Kidney (tissue), 14 donors: ENCODE data around the gene KIF21A. TPM values are rescaled to one million over a fixed set of nuclear protein-coding genes. Genes with fewer than 3 reads are reported as not detected.

ENCODE experiments used
- DNase-seq, 5 donors: peaks; one replicate each; pipeline ENCODE4 v3.0.0-alpha.2; 2013 to 2020
- FAIRE-seq: peaks from 2 replicates; lab custom pipeline; 2012; peaks lifted over from hg19 to GRCh38; lab: Jason Lieb, UNC
- H3K27ac ChIP-seq, 2 donors: one replicate each; pipeline ENCODE4 v1.7.0; 2013; ENCODE audit warnings: low read depth in 2 of 2, low read length in 2 of 2, inconsistent platforms in 1 of 2
- H3K27me3 ChIP-seq: one replicate; pipeline ENCODE4 v1.7.1; 2013; ENCODE audit warnings: low read length, inconsistent platforms; ENCODE audit not compliant: control insufficient read depth, insufficient read depth
- H3K36me3 ChIP-seq, 3 donors: one replicate each; pipeline versions ENCODE4 v1.7.0 to v1.7.1; 2013; ENCODE audit warnings: low read length in 3 of 3, control low read depth in 1 of 3, inconsistent platforms in 1 of 3; ENCODE audit not compliant: insufficient read depth in 3 of 3, control insufficient read depth in 2 of 3
- H3K4me1 ChIP-seq, 3 donors: one replicate each; pipeline versions ENCODE4 v1.7.0 to v1.7.1; 2013; ENCODE audit warnings: low read length in 3 of 3, inconsistent platforms in 1 of 3, low read depth in 1 of 3; ENCODE audit not compliant: control insufficient read depth in 2 of 3, insufficient read depth in 2 of 3
- H3K4me3 ChIP-seq, 3 donors: one replicate each; pipeline versions ENCODE4 v1.7.0 to v1.8.1; 2013; ENCODE audit warnings: low read length in 3 of 3, control low read depth in 1 of 3, inconsistent platforms in 1 of 3
- H3K9ac ChIP-seq, 3 donors: one replicate each; pipeline versions ENCODE4 v1.7.0 to v1.7.1; 2013; ENCODE audit warnings: low read length in 3 of 3, control low read depth in 1 of 3, inconsistent platforms in 1 of 3
- H3K9me3 ChIP-seq, 3 donors: one replicate each; pipeline versions ENCODE4 v1.7.0 to v1.7.1; 2013; ENCODE audit warnings: low read length in 3 of 3, control low read depth in 1 of 3, inconsistent platforms in 1 of 3; ENCODE audit not compliant: control insufficient read depth in 2 of 3, insufficient read depth in 1 of 3
- intact Hi-C: fragments of 100-400 bp; cut with DNase I; formaldehyde crosslinking; loops from one replicate; pipeline ENCODE4 v1.11.1; 2022
- polyA plus RNA-seq: library from polyadenylated mRNA; stranded (reverse); fragments of 350-450 nt; fragmentation: Illumina TruSeq; extraction: RNeasy Lipid Tissue Mini Kit (QIAGEN cat#74804); gene quantifications from one replicate; pipeline ENCODE4 v1.2.3, GENCODE V29; 2014; ENCODE audit warnings: low read depth, low replicate concordance; ENCODE audit not compliant: insufficient read depth
- total RNA-seq: library from RNA; stranded (reverse); fragmentation: NEBNext Ultra II Directional; extraction: Animal tissue kit (Norgen Biotek cat#: 25700); gene quantifications from one replicate; pipeline ENCODE4 v1.2.1, GENCODE V29; 2021
- TF ChIP-seq, protein P1 (sequence below): IDR thresholded peaks from 3 replicates; pipeline ENCODE4 v1.5.1; 2012; ENCODE audit warnings: mild to moderate bottlenecking, moderate library complexity, borderline replicate concordance; ENCODE audit not compliant: insufficient read depth; ENCODE audit errors: extremely low read depth
- donor health status: control.
- donor health status: control.
- donor health status: control.
- donor health status: control.
- donor health status: control.
- donor health status: DM: yes; HTN: yes; CAD: no.
- donor health status: Normal renal cell carcinoma (clear cell type).

KIF21A gene
- total and polyA plus RNA-seq, 2 donors from 2014 or later = 16.8 to 25.7 TPM

GRCh38 chr12:39401459-39401858 is 41.5 kb downstream of the KIF21A start:
- no peak for FAIRE-seq
- Histone ChIP-seq H3K36me3 (no peaks in the 10 kb centered on the region), H3K4me3 (no peak overlapping the region), H3K9ac (no peak overlapping the region), H3K4me1 (no peaks in the 10 kb centered on the region), H3K27ac (no peak overlapping the region), H3K9me3 (no peaks in the 10 kb centered on the region), H3K27me3 (no peaks in the 10 kb centered on the region)
- intact Hi-C loops = no loop called here
- TF ChIP-seq, protein P1, sequence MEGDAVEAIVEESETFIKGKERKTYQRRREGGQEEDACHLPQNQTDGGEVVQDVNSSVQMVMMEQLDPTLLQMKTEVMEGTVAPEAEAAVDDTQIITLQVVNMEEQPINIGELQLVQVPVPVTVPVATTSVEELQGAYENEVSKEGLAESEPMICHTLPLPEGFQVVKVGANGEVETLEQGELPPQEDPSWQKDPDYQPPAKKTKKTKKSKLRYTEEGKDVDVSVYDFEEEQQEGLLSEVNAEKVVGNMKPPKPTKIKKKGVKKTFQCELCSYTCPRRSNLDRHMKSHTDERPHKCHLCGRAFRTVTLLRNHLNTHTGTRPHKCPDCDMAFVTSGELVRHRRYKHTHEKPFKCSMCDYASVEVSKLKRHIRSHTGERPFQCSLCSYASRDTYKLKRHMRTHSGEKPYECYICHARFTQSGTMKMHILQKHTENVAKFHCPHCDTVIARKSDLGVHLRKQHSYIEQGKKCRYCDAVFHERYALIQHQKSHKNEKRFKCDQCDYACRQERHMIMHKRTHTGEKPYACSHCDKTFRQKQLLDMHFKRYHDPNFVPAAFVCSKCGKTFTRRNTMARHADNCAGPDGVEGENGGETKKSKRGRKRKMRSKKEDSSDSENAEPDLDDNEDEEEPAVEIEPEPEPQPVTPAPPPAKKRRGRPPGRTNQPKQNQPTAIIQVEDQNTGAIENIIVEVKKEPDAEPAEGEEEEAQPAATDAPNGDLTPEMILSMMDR = no peak
- DNase-seq = no peak

DNA sequence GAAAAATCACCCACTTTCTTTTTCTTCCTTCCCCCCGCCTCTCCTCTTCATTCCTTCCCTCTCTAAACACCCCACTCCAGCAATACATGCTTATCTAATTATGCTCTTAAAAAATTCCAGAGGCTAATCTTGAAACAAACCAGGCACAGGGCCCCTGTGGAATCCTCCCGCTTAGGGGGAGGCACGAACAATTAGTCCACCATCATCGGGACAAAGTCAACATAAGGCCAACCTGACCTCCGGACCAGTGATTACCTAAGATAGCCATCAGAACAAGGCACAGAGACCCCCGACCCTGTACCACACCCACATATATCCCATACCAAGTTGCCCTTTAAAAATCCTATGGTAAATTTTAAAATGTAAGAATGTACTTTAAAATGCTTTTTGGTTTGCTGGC is 47.1 kb downstream of the KIF21A start:
- H3K4me3 ChIP-seq = no peak overlapping the region
- H3K36me3 ChIP-seq = no peaks in the 10 kb centered on the region
- FAIRE-seq (no peak), DNase-seq (no peak)
- no peak overlapping the region for H3K9ac ChIP-seq
- TF ChIP-seq, protein P1 = no peak
- H3K9me3 ChIP-seq = no peaks in the 10 kb centered on the region
- H3K27me3 ChIP-seq = no peaks in the 10 kb centered on the region
- intact Hi-C loops = no loop called here
- no peak overlapping the region for H3K27ac ChIP-seq
- H3K4me1 ChIP-seq = no peaks in the 10 kb centered on the region

DNA sequence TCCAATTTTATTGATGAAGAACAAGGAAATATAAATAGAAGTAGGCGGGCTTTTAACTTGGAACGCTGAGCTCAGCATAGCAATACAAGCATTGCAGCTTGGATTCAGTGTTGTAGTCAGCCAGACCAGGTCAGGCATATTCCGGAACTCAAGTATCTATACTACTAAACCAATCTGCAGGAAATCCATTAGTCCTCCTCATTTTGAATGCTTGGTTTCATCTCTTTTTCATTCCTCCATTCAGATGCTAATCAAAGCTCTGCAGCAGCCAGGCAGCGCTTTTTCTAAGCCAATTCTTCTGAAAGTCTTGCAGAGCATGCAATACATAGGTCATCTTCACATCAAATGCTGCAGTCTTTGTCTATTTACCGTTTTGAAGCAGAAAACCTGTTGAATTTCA is 49.0 kb downstream of the KIF21A start:
- no peaks in the 10 kb centered on the region for H3K27me3 ChIP-seq
- intact Hi-C loops = no loop called here
- TF ChIP-seq, protein P1 = no peak
- DNase-seq (no peak), FAIRE-seq (no peak)
- H3K9me3 ChIP-seq = no peaks in the 10 kb centered on the region
- no peak overlapping the region for H3K27ac ChIP-seq
- no peaks in the 10 kb centered on the region for H3K4me1 ChIP-seq
- H3K4me3 ChIP-seq = no peak overlapping the region
- H3K9ac ChIP-seq = no peak overlapping the region
- H3K36me3 ChIP-seq = no peaks in the 10 kb centered on the region

DNA sequence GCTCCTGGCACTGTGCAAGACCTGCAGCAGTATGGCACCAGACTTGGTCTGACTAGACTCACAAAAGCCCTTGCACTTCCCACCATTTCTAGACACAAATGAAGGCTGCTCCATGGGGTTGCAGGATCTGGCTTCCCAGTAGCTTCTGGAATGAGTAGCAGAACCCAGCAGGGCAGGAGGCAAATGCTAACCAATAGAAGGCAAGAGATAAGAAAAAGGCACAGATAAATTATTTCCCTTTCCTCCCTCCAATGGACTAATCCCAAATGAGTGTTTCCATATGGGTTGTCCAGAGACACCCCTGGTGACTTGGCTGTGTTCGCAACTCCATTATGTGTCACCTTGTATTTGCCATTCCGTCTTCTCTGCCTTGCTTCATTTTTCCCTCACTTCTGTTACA is 49.7 kb downstream of the KIF21A start:
- no peaks in the 10 kb centered on the region for H3K4me1 ChIP-seq
- no peaks in the 10 kb centered on the region for H3K9me3 ChIP-seq
- no peak overlapping the region for H3K27ac ChIP-seq
- intact Hi-C loops = no loop called here
- DNase-seq = no peak
- FAIRE-seq = no peak
- H3K27me3 ChIP-seq = no peaks in the 10 kb centered on the region
- H3K9ac ChIP-seq = no peak overlapping the region
- TF ChIP-seq, protein P1 = no peak
- H3K4me3 ChIP-seq = no peak overlapping the region
- H3K36me3 ChIP-seq = no peaks in the 10 kb centered on the region
